SK-N-MC (cell line): Measurements from ENCODE around the gene LHFPL6.

Experiments
- EZH2 ChIP-seq: fragments of 200-600 bp; sonication (generic); IDR thresholded peaks from one replicate; pipeline ENCODE4 v1.6.1; 2017; ENCODE audit warnings: antibody characterized with exemption
- FOXP2 ChIP-seq: optimal IDR thresholded peaks from 2 replicates; pipeline ENCODE3; 2011; ENCODE audit warnings: mild to moderate bottlenecking, moderate library complexity; ENCODE audit not compliant: insufficient read depth; ENCODE audit errors: extremely low read length, control extremely low read depth
- POLR2AphosphoS5 ChIP-seq: IDR thresholded peaks from 2 replicates; pipeline ENCODE4 v1.6.1; 2012; ENCODE audit warnings: mild to moderate bottlenecking, low read depth, low read length, borderline replicate concordance

DNA sequence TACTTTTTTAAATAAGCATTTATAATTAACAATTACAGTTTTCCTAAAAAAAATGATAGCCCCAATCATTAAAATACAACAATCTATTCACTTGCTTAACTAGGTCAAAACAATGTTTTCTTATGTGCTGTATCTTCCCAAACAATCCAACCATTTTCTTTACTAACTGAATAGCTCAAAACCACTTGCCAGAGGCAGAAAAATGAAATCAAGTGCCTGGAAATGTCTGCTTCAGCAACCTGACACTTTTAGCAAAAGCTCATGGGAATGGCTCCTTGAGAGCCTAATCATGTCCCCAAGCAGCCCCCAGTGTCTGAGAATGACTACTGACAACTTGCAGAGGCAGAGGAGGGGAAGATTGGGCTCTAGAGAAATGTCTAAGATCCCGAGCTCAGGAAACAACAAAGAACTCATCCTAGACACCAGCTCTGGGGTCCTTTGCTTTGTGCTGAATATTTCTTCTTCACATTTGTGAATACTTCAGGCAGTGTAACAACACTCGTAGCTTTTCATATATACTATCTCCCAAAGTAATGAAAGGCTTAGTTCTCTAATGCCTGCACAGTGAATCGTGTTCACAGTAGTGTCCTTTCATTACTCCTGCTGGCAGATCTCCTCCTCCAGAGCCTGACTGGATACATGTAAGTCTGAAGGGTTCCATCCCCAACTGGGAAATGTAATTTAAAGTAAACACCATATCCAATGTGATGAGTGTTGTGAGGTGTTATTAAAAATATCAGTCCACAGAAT, 280.0 kb downstream of the LHFPL6 start:
- TF ChIP-seq POLR2AphosphoS5 (no peak), EZH2 (no peak), FOXP2 (no peak)
